ENCODE measurements around the gene GLRA1. TPM values are rescaled to one million over a fixed set of nuclear protein-coding genes. Genes with fewer than 3 reads are reported as not detected.
"Not testable (repeated sequence)": the region's sequence is repeated elsewhere in the genome, so short reads cannot be mapped to it uniquely, and the experiment has no call there.

Gene GLRA1
- total RNA-seq, 1 donor from 2014 or later: not detected

DNA sequence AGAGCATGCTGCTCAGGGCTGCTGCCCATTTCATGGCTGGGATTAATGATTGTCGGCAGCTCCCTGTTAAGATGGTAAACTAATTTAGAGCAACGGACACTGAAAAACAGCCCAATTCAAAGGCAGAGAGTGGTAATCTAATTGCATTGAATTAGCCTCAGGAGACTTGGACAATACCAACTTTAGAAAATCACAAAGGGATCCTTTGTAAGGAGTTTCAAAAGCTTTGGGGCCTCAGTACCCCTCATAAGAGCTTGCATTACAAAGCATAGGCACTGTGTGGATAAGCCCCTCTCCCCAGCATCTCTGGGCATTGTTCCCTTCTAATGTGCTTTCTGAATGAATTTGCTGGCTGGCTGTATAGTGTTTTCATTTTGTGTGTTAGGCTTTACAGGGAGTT lies 6.7 kb downstream of the GLRA1 start:
- DNase-seq (ENCODE audit: low spot score): no peak

GRCh38 chr5:151913425-151913824 lies 11.2 kb downstream of the GLRA1 start:
- DNase-seq (ENCODE audit: low spot score): no peak

- DNase-seq (ENCODE audit: low spot score): no peak
These were observed 12.3 kb downstream of the GLRA1 start for GRCh38 chr5:151912360-151912759.

DNA sequence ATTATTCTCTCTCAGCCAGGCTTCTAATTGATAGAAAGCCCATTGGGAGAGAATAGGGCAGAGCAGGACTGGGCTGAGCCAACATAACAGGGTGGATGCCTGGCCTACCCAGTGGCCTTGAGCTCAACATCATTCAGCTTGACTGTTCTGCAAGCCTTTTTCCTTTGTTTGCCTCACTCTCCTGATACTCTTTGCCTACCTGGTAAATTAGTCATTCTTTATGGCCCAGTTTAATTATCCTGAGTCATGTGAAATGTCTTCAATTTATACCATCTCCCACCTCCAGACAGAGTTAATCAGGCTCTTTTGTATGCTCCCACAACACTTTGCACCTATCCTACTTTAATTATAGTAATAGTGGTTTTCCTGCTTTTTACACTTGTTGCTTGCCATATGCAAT lies 13.6 kb downstream of the GLRA1 start:
- no peak for DNase-seq (ENCODE audit: low spot score)

DNA sequence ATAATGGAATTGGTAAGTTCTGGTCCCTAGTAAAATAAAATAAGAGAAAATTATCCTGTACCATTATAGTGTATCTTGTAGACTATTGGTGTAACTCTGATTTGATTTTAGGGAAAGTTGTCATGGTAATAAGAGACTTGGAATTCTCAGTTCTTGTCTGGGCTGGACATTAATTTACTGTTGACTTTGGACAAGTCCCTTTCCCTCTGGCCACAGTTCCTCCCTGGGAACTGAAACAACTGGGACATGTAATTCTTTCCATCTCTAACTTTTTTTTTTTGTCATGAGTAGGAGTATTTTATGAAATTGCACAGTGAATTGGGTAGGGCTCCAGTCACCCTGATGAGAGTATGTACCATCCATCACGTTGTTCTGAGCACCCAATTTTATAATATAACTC lies 15.0 kb downstream of the GLRA1 start:
- no peak for DNase-seq (ENCODE audit: low spot score)

DNA sequence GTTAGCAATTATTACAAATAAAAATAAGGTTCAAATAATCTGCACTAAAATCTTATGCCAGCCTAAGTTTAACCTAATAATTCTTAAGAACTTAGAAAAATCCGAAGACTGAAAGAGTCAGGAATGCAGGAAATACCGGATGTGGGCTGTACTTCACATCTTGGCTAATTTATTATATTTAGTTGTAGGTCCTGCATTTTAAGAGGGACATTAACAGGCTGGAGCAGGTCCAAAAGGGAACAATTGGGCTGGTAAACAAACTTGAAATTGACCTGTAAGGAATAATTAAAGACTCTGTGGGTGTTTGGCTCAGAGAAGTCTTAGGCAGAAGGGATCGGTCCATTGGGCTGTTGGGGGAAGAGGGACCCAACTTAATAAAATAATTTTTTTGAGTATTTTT lies 18.4 kb downstream of the GLRA1 start:
- no peak for DNase-seq (ENCODE audit: low spot score)

GRCh38 chr5:151905557-151905961 lies 19.1 kb downstream of the GLRA1 start:
- DNase-seq (ENCODE audit: low spot score): no peak

DNA sequence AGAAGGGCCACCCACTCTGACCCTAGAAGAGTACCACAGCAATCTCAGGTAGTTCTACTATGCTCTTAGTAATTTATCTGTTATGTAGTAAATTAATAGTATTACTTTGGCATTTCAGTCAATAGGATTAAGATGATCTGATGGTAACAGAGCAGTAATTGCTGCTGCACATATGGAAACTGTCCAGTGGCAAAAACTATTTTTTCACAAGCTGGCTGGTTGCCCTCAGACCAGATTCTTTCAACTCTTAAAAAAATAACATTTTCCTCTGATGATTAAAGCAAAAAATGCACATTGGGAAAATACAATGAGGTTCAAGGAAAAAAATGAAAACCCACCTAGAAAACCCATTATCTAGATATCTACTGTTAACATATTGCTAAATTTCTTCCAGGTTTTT lies 19.7 kb downstream of the GLRA1 start:
- no peak for DNase-seq (ENCODE audit: low spot score)

GRCh38 chr5:151904127-151904526 lies 20.5 kb downstream of the GLRA1 start:
- DNase-seq (ENCODE audit: low spot score): no peak

- DNase-seq (ENCODE audit: low spot score): no peak
These were observed 21.4 kb downstream of the GLRA1 start for GRCh38 chr5:151903243-151903653.

GRCh38 chr5:151902215-151902614 lies 22.4 kb downstream of the GLRA1 start:
- DNase-seq (ENCODE audit: low spot score): no peak

- no peak for DNase-seq (ENCODE audit: low spot score)
These were observed 23.0 kb downstream of the GLRA1 start for GRCh38 chr5:151901611-151902010.

DNA sequence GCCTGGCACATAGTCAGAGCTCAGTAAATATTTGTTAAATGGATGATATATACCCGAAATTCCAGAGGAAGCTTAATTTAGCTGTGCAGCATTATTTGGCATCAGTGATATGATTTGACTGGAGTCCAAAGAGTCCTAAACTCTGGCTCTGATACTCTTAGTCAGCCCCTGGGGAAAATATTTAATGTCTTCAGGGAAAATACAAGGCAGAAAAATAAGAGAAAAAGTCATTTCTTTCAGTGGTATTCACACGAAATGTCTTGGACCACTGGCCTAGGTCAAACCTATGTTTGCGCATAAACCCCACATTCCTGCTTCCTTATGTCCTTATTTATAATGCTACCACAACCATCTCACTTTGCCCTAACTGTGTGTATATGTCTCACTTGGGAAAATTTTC lies 23.8 kb downstream of the GLRA1 start:
- DNase-seq (ENCODE audit: low spot score): no peak

GRCh38 chr5:151899399-151899798 lies 25.3 kb downstream of the GLRA1 start:
- DNase-seq (ENCODE audit: low spot score): no peak

DNA sequence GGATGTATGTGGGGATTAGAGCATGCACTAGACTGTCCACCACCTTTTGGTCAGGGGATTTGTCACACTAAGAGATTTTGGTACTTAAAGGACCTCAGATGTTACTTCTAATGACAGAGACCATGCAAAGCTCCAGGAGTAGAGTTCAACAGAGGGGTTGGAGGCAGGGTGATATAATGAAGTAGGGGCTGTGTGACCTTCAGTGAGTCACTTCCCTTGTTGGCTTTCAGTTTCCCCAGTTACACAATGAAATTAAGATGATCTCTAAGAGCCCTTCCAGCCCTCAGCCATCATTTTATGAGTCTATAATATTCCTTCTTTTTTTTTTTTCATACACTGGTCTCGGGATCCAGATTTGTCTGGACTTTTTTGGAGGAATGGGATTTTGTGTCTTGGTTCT lies 26.8 kb downstream of the GLRA1 start:
- DNase-seq (ENCODE audit: low spot score): no peak

GRCh38 chr5:151897020-151897552 lies 27.6 kb downstream of the GLRA1 start:
- no peak for DNase-seq (ENCODE audit: low spot score)

DNA sequence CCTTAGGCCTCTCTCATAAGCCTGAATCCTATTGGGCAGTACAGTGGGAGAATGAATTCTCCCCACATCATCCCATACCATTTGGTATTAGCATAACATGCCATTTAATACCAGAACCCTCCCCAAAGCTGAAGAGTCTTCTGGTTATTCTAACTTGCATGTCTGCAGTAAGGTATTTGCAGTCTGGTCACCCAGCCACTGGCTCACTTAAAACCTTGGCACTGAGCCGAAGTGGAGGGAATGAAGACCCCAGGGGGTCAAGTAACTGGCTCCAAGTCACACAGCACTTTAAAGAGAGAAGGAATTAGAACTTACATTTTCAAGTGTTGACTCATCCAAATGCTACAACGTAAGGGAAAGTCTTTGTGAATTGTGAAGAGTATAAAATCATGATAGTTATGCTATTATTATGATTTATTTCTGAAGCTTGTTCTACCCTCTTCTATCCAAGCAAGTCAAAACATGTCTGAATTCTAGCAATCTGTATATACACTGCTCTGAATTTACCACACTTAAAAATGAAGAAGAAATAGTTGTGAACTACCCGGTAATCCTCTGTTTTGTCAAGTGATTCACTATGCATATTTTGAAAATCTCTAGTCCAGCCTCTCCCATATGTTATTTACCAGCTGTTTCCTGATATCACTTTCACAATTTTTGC lies 28.5 kb downstream of the GLRA1 start:
- no peak for DNase-seq (ENCODE audit: low spot score)

GRCh38 chr5:151895660-151896030 lies 29.0 kb downstream of the GLRA1 start:
- DNase-seq (ENCODE audit: low spot score): no peak

- not testable (repeated sequence) for DNase-seq (ENCODE audit: low spot score)
These were observed 31.2 kb downstream of the GLRA1 start for GRCh38 chr5:151893485-151893884.

DNA sequence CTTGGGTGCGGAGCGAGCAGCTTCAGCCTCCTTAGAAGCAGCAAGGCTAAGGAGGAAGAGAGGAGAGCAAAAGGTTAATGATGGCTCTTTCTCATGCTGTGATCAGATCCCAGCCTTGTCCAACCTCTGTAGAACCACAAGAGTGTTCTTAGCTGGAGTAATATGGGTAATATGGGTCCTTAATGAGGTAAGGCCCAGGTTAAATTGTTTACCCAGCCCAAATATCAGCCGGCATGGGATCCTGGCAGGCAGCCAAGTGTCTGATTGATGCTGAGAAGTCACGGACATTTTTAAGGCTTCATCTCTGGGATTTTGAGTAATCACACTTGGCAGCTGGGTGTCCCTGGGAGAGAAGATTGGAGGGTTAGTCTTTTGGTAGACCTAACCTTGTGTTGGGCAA lies 32.3 kb downstream of the GLRA1 start:
- DNase-seq (ENCODE audit: low spot score): no peak

DNA sequence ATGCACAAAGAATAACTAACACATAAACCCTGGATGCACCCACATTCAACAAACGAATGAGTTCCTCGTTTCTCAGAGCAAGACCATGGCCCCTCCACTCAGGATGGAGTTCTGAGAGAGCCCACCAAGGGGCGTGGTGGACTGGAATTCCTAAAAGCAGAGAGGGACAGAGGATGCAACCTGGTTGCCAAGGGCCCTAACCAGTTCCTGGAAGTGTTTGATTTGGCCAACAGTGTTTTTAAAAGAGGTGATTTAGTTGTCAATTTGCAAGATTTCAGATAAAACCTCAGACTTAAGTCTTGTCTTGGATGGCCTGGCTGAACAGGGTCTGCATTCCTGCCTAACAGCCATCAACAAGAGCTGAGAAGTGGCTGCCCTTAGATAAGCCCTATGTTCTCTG lies 34.4 kb downstream of the GLRA1 start:
- DNase-seq (ENCODE audit: low spot score): no peak

DNA sequence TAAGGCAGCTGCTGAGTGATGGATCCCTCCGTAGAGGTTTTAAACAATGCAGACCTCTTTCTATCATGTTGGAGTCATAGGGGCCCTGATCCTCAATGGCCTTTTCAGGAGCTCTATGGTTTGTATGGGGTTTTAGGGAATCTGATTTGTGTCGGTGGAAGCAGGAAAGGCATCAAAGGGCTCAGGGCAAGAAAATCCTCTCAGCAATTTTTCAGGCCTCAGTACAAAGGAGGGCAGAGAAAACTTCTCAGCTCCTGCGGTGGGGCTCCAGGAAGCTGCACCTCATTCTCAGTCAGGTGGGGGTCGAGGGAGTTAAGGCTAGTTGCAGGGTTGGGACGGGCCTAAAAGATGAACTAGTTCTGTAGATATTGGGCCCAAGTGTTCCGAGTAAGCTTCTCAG lies 35.0 kb downstream of the GLRA1 start:
- DNase-seq (ENCODE audit: low spot score): no peak

GRCh38 chr5:151886546-151887275 lies 37.9 kb downstream of the GLRA1 start:
- no peak for DNase-seq (ENCODE audit: low spot score)

All from mucosa of gallbladder (tissue), 1 donor.